KMS-11 (cell line): Measurements from ENCODE around the gene EVA1C.
"Not testable (repeated sequence)": the region's sequence is repeated elsewhere in the genome, so short reads cannot be mapped to it uniquely, and the experiment has no call there.

Experiments
- H2AFZ ChIP-seq: fragments of 200-600 bp; sonication (generic); 2 replicates; pipeline ENCODE4 v1.6.1; 2016; ENCODE audit warnings: antibody characterized with exemption, mixed run types, low read depth
- H3K27ac ChIP-seq: fragments of 200-600 bp; sonication (generic); 2 replicates; pipeline ENCODE4 v1.6.1; 2016; ENCODE audit warnings: mild to moderate bottlenecking, mixed run types
- H3K27me3 ChIP-seq: fragments of 200-600 bp; sonication (generic); 2 replicates; pipeline ENCODE4 v1.6.1; 2017; ENCODE audit warnings: mild to moderate bottlenecking, low read depth, mixed run types, moderate library complexity; ENCODE audit not compliant: insufficient read depth
- H3K36me3 ChIP-seq: fragments of 200-600 bp; sonication (generic); 2 replicates; pipeline ENCODE4 v1.6.1; 2017; ENCODE audit warnings: mild to moderate bottlenecking, mixed run types; ENCODE audit not compliant: insufficient read depth
- H3K4me1 ChIP-seq: fragments of 200-600 bp; sonication (generic); 2 replicates; pipeline ENCODE4 v1.6.1; 2016; ENCODE audit warnings: mild to moderate bottlenecking, low read depth, mixed run types; ENCODE audit not compliant: poor library complexity, severe bottlenecking
- H3K4me2 ChIP-seq: fragments of 200-600 bp; sonication (generic); 2 replicates; pipeline ENCODE4 v1.7.0; 2016; ENCODE audit warnings: mild to moderate bottlenecking, mixed run types
- H3K4me3 ChIP-seq: fragments of 200-600 bp; sonication (generic); IDR thresholded peaks from 2 replicates; pipeline ENCODE4 v1.6.1; 2017; ENCODE audit warnings: low read depth, low read length, mixed read lengths; ENCODE audit not compliant: insufficient read depth
- H3K79me2 ChIP-seq: fragments of 200-600 bp; sonication (generic); 2 replicates; pipeline ENCODE4 v1.6.1; 2016; ENCODE audit warnings: low read depth, mixed run types; ENCODE audit not compliant: insufficient read depth
- H3K9ac ChIP-seq: fragments of 200-600 bp; sonication (generic); 2 replicates; pipeline ENCODE4 v1.6.1; 2016; ENCODE audit warnings: mild to moderate bottlenecking, mixed run types
- H4K20me1 ChIP-seq: fragments of 200-600 bp; sonication (generic); 2 replicates; pipeline ENCODE4 v1.6.1; 2016; ENCODE audit warnings: mild to moderate bottlenecking, mixed run types; ENCODE audit not compliant: insufficient read depth
- CTCF ChIP-seq: fragments of 200-600 bp; sonication (generic); conservative IDR thresholded peaks from 2 replicates; pipeline ENCODE4 v1.6.1; 2017; ENCODE audit warnings: low read depth, mild to moderate bottlenecking, antibody characterized with exemption, low read length, moderate library complexity, mixed read lengths

Gene EVA1C

GRCh38 chr21:32496568-32496967, 84.1 kb downstream of the EVA1C start:
- Histone ChIP-seq H3K27ac (no peak overlapping the region), H3K4me3 (no peak overlapping the region), H2AFZ (no peak overlapping the region), H3K79me2 (no peaks in the 10 kb centered on the region), H3K36me3 (no peaks in the 10 kb centered on the region), H3K9ac (no peak overlapping the region), H3K4me2 (no peak overlapping the region), H3K27me3 (no peaks in the 10 kb centered on the region), H3K4me1 (no peaks in the 10 kb centered on the region), H4K20me1 (no peaks in the 10 kb centered on the region)
- no peak for TF ChIP-seq CTCF

- no peaks in the 10 kb centered on the region for H4K20me1 ChIP-seq
- H3K4me1 ChIP-seq: no peaks in the 10 kb centered on the region
- no peaks in the 10 kb centered on the region for H3K36me3 ChIP-seq
- no peaks in the 10 kb centered on the region for H3K27me3 ChIP-seq
- H3K9ac ChIP-seq: no peak overlapping the region
- TF ChIP-seq CTCF: no peak
- no peak overlapping the region for H3K4me2 ChIP-seq
- no peak overlapping the region for H2AFZ ChIP-seq
- no peak overlapping the region for H3K4me3 ChIP-seq
- no peak overlapping the region for H3K27ac ChIP-seq
- H3K79me2 ChIP-seq: no peaks in the 10 kb centered on the region
These were observed 86.9 kb downstream of the EVA1C start for GRCh38 chr21:32499249-32500055.

GRCh38 chr21:32503641-32504040, 91.1 kb downstream of the EVA1C start:
- not testable (repeated sequence) for H3K27ac ChIP-seq, H3K36me3 ChIP-seq, H3K4me2 ChIP-seq, H3K4me3 ChIP-seq, H3K9ac ChIP-seq, H2AFZ ChIP-seq, H3K79me2 ChIP-seq, H3K27me3 ChIP-seq, H4K20me1 ChIP-seq, H3K4me1 ChIP-seq

DNA sequence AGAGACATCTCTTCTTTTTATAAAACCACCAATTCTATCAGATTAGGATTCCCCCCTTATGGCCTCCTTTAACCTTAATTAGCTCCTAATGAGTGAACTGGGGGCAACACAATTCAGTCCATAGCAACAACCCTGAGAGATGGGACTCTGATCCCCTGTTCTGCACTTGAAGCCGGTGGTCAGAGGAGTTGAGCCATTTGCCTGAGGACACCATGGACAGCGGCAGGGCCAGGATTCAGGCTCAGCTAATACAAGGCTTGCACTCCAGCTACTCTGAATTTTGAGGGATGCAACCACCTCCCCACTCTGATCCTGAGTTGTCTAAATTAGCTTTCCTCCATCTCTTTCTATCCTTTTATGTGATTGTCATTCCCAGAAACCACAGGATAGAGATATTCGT, 93.3 kb downstream of the EVA1C start:
- H3K4me2 ChIP-seq, H3K27me3 ChIP-seq, H3K36me3 ChIP-seq, H2AFZ ChIP-seq, H3K27ac ChIP-seq, H3K4me3 ChIP-seq, H4K20me1 ChIP-seq, H3K9ac ChIP-seq, H3K4me1 ChIP-seq, H3K79me2 ChIP-seq: not testable (repeated sequence)

DNA sequence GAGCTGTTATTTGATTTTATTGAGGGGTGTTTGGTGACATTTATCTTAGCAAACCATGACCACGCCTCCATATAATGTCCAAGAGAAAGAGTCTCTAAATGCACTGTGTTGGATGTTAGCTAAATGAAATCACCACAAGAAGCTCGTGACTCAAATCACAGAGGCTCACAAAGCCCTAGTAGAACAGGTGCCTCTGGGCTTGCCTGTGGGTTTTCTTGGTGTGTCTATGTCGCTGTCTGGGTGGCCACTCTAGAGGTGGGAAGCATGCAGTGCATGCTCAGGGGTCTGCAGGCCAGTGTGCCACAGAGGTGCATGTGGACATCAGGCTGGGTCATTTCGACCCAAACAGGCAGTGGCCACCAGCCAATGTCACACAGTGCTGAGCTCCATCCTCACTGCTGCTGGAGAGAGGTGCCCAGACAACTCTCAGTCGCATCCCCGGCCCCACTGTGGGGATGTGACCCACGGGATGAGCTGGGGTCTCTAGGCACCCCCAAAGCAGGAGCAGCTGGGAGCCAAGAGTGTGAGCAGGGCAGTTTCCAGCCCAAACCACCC, 94.0 kb downstream of the EVA1C start:
- not testable (repeated sequence) for H3K27ac ChIP-seq, H3K4me3 ChIP-seq, H3K4me2 ChIP-seq, H3K4me1 ChIP-seq, H3K27me3 ChIP-seq, H3K36me3 ChIP-seq, H3K9ac ChIP-seq, H3K79me2 ChIP-seq, H2AFZ ChIP-seq, H4K20me1 ChIP-seq

DNA sequence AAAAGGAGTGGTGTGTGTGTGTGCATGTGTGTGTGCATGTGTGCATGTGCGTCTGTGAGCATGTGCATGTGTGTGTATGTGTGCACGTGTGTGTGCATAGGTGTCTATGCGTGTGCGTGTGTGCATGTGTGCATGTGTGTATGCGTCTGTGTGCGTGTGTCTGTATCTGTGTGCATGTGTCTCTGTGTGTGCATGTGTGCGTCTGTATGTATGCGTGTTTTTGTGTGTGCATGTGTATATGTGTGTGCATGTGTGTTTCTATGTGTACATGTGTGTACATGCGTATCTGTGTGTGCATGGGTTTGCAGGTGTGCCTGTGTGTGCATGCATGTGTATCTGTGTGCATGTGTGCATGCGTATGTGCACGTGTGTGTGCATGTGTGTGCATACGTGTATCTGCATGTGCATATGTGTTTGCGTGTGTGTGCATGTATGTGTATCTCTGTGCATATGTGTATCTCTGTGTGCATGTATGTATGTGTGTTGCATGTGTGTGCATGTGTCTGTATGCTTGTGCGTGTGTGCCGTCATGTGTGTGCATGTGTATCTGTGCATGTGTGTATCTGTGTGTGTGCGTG, 94.9 kb downstream of the EVA1C start:
- no peak overlapping the region for H3K4me2 ChIP-seq
- no peaks in the 10 kb centered on the region for H3K4me1 ChIP-seq
- H3K36me3 ChIP-seq: no peaks in the 10 kb centered on the region
- no peak overlapping the region for H3K9ac ChIP-seq
- H3K4me3 ChIP-seq: no peak overlapping the region
- H3K79me2 ChIP-seq: no peaks in the 10 kb centered on the region
- H3K27me3 ChIP-seq: no peaks in the 10 kb centered on the region
- H2AFZ ChIP-seq: no peak overlapping the region
- no peak for TF ChIP-seq CTCF
- H4K20me1 ChIP-seq: no peaks in the 10 kb centered on the region
- no peak overlapping the region for H3K27ac ChIP-seq

DNA sequence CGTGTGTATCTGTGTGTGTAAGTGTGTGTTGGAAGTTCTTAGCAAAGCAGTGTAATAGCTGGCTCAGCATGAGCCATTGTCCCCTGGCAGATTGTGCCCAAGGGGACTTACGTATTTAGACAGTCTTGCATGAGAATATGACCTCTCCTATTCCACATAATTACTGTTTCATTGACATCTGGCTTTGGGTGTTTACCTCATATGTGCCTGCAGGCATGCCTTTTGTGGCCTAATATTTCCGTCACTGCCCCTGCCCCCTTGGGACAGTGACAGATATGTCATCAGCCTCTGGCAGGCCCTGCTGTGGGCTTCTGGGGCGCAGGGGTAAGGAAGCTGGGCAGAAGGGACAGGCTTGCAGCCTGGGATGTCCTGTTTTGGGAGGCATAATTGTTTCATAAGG, 95.5 kb downstream of the EVA1C start:
- not testable (repeated sequence) for H3K4me2 ChIP-seq, H3K9ac ChIP-seq, H3K4me3 ChIP-seq, H3K27me3 ChIP-seq, H3K79me2 ChIP-seq, H3K27ac ChIP-seq, H3K4me1 ChIP-seq, H2AFZ ChIP-seq, H4K20me1 ChIP-seq, H3K36me3 ChIP-seq
